D721Med (cell line): ENCODE data around the gene ITGB7.
A peak's percentile ranks its signal among the peaks of the same experiment; 100 is the strongest.

ENCODE experiments used
- DNase-seq: peaks from one replicate; pipeline ENCODE4 v3.0.0; 2011; ENCODE audit warnings: low spot score; ENCODE audit not compliant: insufficient read length
- FAIRE-seq: peaks from 2 replicates; lab custom pipeline; 2011; peaks lifted over from hg19 to GRCh38; lab: Jason Lieb, UNC
- CTCF ChIP-seq: IDR thresholded peaks from 2 replicates; pipeline ENCODE4 v1.5.1; 2012; ENCODE audit warnings: mild to moderate bottlenecking, control low read depth; ENCODE audit not compliant: insufficient read depth; ENCODE audit errors: missing control alignments

The ITGB7 gene

GRCh38 chr12:53191096-53191884 lies 15.8 kb downstream of the ITGB7 start:
- no peak for DNase-seq
- TF ChIP-seq CTCF = no peak
- no peak for FAIRE-seq

GRCh38 chr12:53190108-53190729 lies 16.8 kb downstream of the ITGB7 start:
- no peak for FAIRE-seq
- TF ChIP-seq CTCF = peak; percentile 58
- no peak for DNase-seq

GRCh38 chr12:53187145-53187899 lies 19.7 kb downstream of the ITGB7 start:
- FAIRE-seq (no peak), DNase-seq (no peak)
- no peak for TF ChIP-seq CTCF

- no peak for FAIRE-seq
- no peak for DNase-seq
- no peak for TF ChIP-seq CTCF
Measured at GRCh38 chr12:53186745-53187144, 20.3 kb downstream of the ITGB7 start.

- DNase-seq (no peak), FAIRE-seq (no peak)
- TF ChIP-seq CTCF = no peak
Measured at GRCh38 chr12:53185582-53186153, 21.4 kb downstream of the ITGB7 start.

GRCh38 chr12:53184828-53185227 lies 22.2 kb downstream of the ITGB7 start:
- DNase-seq (no peak), FAIRE-seq (no peak)

More at GRCh38 chr12:53184828-53185227, 22.2 kb downstream of the ITGB7 start:
- no peak for TF ChIP-seq CTCF
